ENCODE data around the gene LARP1.

DNA sequence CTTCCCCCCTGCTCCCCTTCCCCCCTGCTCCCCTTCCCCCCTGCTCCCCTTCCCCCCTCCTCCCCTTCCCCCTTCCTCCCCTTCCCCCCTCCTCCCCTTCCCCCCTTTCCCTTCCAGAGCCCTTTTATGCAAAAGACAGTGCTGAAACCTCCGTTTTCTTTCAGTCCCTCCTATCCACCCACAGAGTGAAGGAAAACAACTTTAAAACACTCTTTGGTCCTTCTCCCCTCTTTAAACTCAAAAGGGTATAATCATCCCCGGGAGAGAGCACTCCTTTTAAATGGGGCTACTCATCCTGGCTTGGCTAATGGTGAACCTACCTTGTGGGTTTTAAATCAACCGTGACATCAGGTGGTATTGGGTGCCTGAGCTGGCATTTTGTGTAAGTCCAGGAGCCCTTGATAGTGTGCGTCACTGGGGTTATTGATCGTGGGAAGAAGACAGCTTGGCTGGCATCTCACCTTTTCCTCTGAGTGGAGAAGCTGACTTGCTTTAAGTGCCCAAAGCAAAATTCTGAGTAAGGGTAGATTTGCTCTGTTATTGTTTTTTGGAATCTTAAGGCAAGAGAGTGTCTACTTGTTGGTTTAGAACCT is 2.7 kb downstream of the LARP1 start:
- no peak for TF ChIP-seq EP300 (IDR thresholded peaks at IDR 0.05)
- TF ChIP-seq, protein P1, sequence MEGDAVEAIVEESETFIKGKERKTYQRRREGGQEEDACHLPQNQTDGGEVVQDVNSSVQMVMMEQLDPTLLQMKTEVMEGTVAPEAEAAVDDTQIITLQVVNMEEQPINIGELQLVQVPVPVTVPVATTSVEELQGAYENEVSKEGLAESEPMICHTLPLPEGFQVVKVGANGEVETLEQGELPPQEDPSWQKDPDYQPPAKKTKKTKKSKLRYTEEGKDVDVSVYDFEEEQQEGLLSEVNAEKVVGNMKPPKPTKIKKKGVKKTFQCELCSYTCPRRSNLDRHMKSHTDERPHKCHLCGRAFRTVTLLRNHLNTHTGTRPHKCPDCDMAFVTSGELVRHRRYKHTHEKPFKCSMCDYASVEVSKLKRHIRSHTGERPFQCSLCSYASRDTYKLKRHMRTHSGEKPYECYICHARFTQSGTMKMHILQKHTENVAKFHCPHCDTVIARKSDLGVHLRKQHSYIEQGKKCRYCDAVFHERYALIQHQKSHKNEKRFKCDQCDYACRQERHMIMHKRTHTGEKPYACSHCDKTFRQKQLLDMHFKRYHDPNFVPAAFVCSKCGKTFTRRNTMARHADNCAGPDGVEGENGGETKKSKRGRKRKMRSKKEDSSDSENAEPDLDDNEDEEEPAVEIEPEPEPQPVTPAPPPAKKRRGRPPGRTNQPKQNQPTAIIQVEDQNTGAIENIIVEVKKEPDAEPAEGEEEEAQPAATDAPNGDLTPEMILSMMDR (IDR thresholded peaks at IDR 0.05), result no peak
- TF ChIP-seq MYC (IDR thresholded peaks at IDR 0.05; ENCODE audit: borderline replicate concordance, low read length), result no peak
- no peak for TF ChIP-seq SMC3 (IDR thresholded peaks at IDR 0.05)
- TF ChIP-seq, protein P2, sequence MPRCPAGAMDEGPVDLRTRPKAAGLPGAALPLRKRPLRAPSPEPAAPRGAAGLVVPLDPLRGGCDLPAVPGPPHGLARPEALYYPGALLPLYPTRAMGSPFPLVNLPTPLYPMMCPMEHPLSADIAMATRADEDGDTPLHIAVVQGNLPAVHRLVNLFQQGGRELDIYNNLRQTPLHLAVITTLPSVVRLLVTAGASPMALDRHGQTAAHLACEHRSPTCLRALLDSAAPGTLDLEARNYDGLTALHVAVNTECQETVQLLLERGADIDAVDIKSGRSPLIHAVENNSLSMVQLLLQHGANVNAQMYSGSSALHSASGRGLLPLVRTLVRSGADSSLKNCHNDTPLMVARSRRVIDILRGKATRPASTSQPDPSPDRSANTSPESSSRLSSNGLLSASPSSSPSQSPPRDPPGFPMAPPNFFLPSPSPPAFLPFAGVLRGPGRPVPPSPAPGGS (IDR thresholded peaks at IDR 0.05), result no peak
- TF ChIP-seq CEBPB (IDR thresholded peaks at IDR 0.05), result no peak
- TF ChIP-seq POLR2A (IDR thresholded peaks at IDR 0.05; ENCODE audit: low read length), result no peak

Data from A549 (cell line).